HL-60 (cell line): Measurements from ENCODE around the gene STXBP1.

ENCODE experiments used
- CTCF ChIP-seq: IDR thresholded peaks from one replicate; pipeline ENCODE4 v1.5.1; 2011; ENCODE audit warnings: low read length, control low read depth, inconsistent platforms; ENCODE audit not compliant: insufficient read depth
- GABPA ChIP-seq: IDR thresholded peaks from 2 replicates; pipeline ENCODE4 v1.6.1; 2012; ENCODE audit warnings: low read depth
- POLR2AphosphoS5 ChIP-seq: IDR thresholded peaks from 2 replicates; pipeline ENCODE4 v1.6.1; 2012; ENCODE audit warnings: low read depth
- SPI1 ChIP-seq: IDR thresholded peaks from 2 replicates; pipeline ENCODE4 v1.6.1; 2012; ENCODE audit warnings: low read depth, mild to moderate bottlenecking, borderline replicate concordance

DNA sequence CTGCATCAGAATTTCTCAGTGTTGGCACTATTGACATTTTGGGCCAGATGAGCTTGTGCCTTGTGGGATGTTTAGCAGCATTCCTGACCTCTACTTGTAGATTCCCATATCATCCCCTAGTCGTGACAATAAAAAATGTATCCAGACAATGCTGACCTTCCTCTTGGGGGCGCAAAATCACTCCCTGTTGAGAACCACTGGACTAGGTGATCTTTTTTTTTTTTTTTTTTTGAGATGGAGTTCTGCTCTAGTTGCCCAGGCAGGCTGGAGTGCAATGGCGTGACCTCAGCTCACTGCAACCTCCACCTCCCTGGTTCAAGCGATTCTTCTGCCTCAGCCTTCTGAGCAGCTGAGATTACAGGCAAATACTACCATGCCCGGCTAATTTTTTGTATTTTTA lies 22.6 kb downstream of the STXBP1 start:
- no peak for TF ChIP-seq CTCF
- TF ChIP-seq POLR2AphosphoS5: no peak
- no peak for TF ChIP-seq SPI1
- no peak for TF ChIP-seq GABPA
